HepG2 (cell line): Measurements from ENCODE around the gene ARHGEF40. TPM values are rescaled to one million over a fixed set of nuclear protein-coding genes. Genes with fewer than 3 reads are reported as not detected.

Experiments
- BRD4 ChIP-seq: sonication (generic); formaldehyde crosslinking; IDR thresholded peaks from 2 replicates; pipeline ENCODE4 v1.4.0; 2020; ENCODE audit warnings: missing genetic modification reagents
- FOSL1 ChIP-seq: sonication (generic); formaldehyde crosslinking; IDR thresholded peaks from 2 replicates; pipeline ENCODE4 v1.9.0; 2021; ENCODE audit warnings: missing genetic modification reagents, borderline replicate concordance
- FOXM1 ChIP-seq: sonication (generic); formaldehyde crosslinking; IDR thresholded peaks from 2 replicates; pipeline ENCODE4 v1.5.0; 2020; ENCODE audit warnings: missing genetic modification reagents
- HMGXB4 ChIP-seq, 2 experiments: sonication (generic) in 1 of 2; formaldehyde crosslinking in 1 of 2; IDR thresholded peaks; 2 replicates each; pipeline versions ENCODE4 v1.4.0 to v1.6.1; 2018 to 2020; ENCODE audit warnings: missing genetic modification reagents in 2 of 2, borderline replicate concordance in 1 of 2, low read depth in 1 of 2, mild to moderate bottlenecking in 1 of 2, missing biosample characterization in 1 of 2
- HNRNPL ChIP-seq: fragments of 200-400 bp; formaldehyde crosslinking; IDR thresholded peaks from 2 replicates; pipeline ENCODE4 v1.6.1; 2017; ENCODE audit warnings: mild to moderate bottlenecking, low read depth, low read length
- MAZ ChIP-seq, 2 experiments: sonication (generic) in 1 of 2; formaldehyde crosslinking in 1 of 2; IDR thresholded peaks; 2 replicates each; pipeline versions ENCODE4 v1.5.0 to v1.6.1; 2012 to 2020; ENCODE audit warnings: low read depth in 2 of 2, mild to moderate bottlenecking in 2 of 2, borderline replicate concordance in 1 of 2, improper control_type of control experiment in 1 of 2, low read length in 1 of 2, missing genetic modification reagents in 1 of 2, moderate library complexity in 1 of 2
- MYPOP ChIP-seq: sonication (generic); formaldehyde crosslinking; IDR thresholded peaks from 2 replicates; pipeline ENCODE4 v1.8.1; 2023; ENCODE audit warnings: mild to moderate bottlenecking, moderate library complexity, missing genetic modification reagents
- SOX13 ChIP-seq, 3 experiments: fragments of 450-650 bp in 1 of 3; sonication (generic) in 1 of 3; formaldehyde crosslinking in 1 of 3; IDR thresholded peaks in 2 of 3; conservative IDR thresholded peaks in 1 of 3; 2 replicates each; pipeline versions ENCODE4 v1.5.0 to v1.6.1; 2016 to 2020; ENCODE audit warnings: antibody characterized with exemption in 1 of 3, mild to moderate bottlenecking in 1 of 3, missing compliant biosample characterization in 1 of 3, missing genetic modification reagents in 1 of 3, moderate library complexity in 1 of 3
- TFAP4 ChIP-seq: sonication (generic); IDR thresholded peaks from 2 replicates; pipeline ENCODE4 v1.6.1; 2016; ENCODE audit warnings: low read depth, borderline replicate concordance
- ZNF101 ChIP-seq: sonication (generic); formaldehyde crosslinking; IDR thresholded peaks from 2 replicates; pipeline ENCODE4 v1.4.0; 2020; ENCODE audit warnings: mild to moderate bottlenecking, low read depth, missing genetic modification reagents, borderline replicate concordance
- ZNF142 ChIP-seq: sonication (generic); formaldehyde crosslinking; IDR thresholded peaks from 2 replicates; pipeline ENCODE4 v1.4.0; 2020; ENCODE audit warnings: missing genetic modification reagents
- ZNF20 ChIP-seq: sonication (generic); formaldehyde crosslinking; IDR thresholded peaks from 2 replicates; pipeline ENCODE4 v1.4.0; 2020; ENCODE audit warnings: mild to moderate bottlenecking, moderate library complexity, missing genetic modification reagents
- ZNF207 ChIP-seq: fragments of 450-650 bp; IDR thresholded peaks from 2 replicates; pipeline ENCODE4 v1.6.1; 2016; ENCODE audit warnings: antibody characterized with exemption, borderline replicate concordance
- ZNF260 ChIP-seq: sonication (generic); formaldehyde crosslinking; IDR thresholded peaks from 2 replicates; pipeline ENCODE4 v1.4.0; 2020; ENCODE audit warnings: missing genetic modification reagents, low read depth, mild to moderate bottlenecking, borderline replicate concordance
- ZNF563 ChIP-seq: sonication (generic); formaldehyde crosslinking; IDR thresholded peaks from 2 replicates; pipeline ENCODE4 v1.8.0; 2022; ENCODE audit warnings: mild to moderate bottlenecking, moderate library complexity, missing genetic modification reagents
- ZNF776 ChIP-seq: sonication (generic); formaldehyde crosslinking; IDR thresholded peaks from 2 replicates; pipeline ENCODE4 v1.4.0; 2020; ENCODE audit warnings: mild to moderate bottlenecking, missing genetic modification reagents
- ZNF777 ChIP-seq: sonication (generic); formaldehyde crosslinking; IDR thresholded peaks from 2 replicates; pipeline ENCODE4 v1.4.0; 2020; ENCODE audit warnings: missing genetic modification reagents
- polyA plus RNA-seq, 8 experiments: library from polyadenylated mRNA; depleted of rRNA in 3 of 8; stranded (reverse) in 7 of 8; unstranded in 1 of 8; fragments of >200 nt; fragmentation: Illumina TruSeq in 4 of 8; extraction: Trizol in 4 of 8; gene quantifications; 2 replicates each; pipeline versions ENCODE4 v1.2.1 to v1.2.3, GENCODE V29; 2011 to 2016; ENCODE audit warnings: low read depth in 4 of 8, missing spikeins in 1 of 8, mixed read lengths in 1 of 8; ENCODE audit not compliant: insufficient read depth in 1 of 8
- total RNA-seq, 5 experiments: library from RNA; depleted of rRNA; stranded (reverse); fragments of >200 nt; fragmentation: Illumina TruSeq; extraction: Trizol; gene quantifications; 2 replicates each; pipeline ENCODE4 v1.2.3, GENCODE V29; 2016; ENCODE audit warnings: low read depth in 1 of 5

ARHGEF40 gene
- total and polyA plus RNA-seq, 2 of the 13 experiments (the other 11 are each of a cell fraction or from before 2014, with no cell fraction given): 28.1 to 78.1 TPM

GRCh38 chr14:21024585-21025370, 45.3 kb upstream of the ARHGEF40 start, which contains the start of gene NDRG2 (continued):
- TF ChIP-seq ZNF776 (peak; percentile 79), ZNF142 (peak; percentile 94), SOX13 (IDR thresholded peaks at IDR 0.05) (no peak; the same call in 1 of the 2 replicates), SOX13 (CRISPR knock-in tag; conservative IDR thresholded peaks at IDR 0.05 in 1 of 2, IDR thresholded peaks at IDR 0.05 in 1 of 2) (peak in 1 of 2 experiments; percentile 47; a peak in 2 of 4 replicates), ZNF207 (no peak), ZNF563 (peak; percentile 69), MAZ (IDR thresholded peaks at IDR 0.05; ENCODE audit: borderline replicate concordance, low read depth, low read length) (no peak), MAZ (CRISPR knock-in tag; IDR thresholded peaks at IDR 0.05; ENCODE audit: low read depth) (peak; percentile 64), HNRNPL (0 out of 2 replicates have a peak, but pooled peaks have one; percentile 41), ZNF20 (0 out of 2 replicates have a peak, but pooled peaks have one; percentile 26), HMGXB4 (CRISPR knock-in tag; IDR thresholded peaks at IDR 0.05; ENCODE audit: borderline replicate concordance in 1 of 2, low read depth in 1 of 2) (peak; percentile 70 to 80; a peak in 3 of 4 replicates), ZNF777 (peak; percentile 98), FOSL1 (CRISPR knock-in tag) (peak; percentile 15; the same call in 1 of the 2 replicates), MYPOP (CRISPR knock-in tag) (no peak), TFAP4 (peak; percentile 55; the same call in 1 of the 2 replicates), FOXM1 (CRISPR knock-in tag) (peak; percentile 86), ZNF260 (CRISPR knock-in tag) (no peak), BRD4 (CRISPR knock-in tag) (peak; percentile 94), ZNF101 (CRISPR knock-in tag) (no peak)
